IPS-18c (cell line): Measurements from ENCODE around the gene FBXL17.

Experiments
- H3K4me3 ChIP-seq: 2 replicates; pipeline ENCODE4 v1.7.0; 2013; ENCODE audit warnings: low read depth, mild to moderate bottlenecking, low read length, moderate library complexity; ENCODE audit not compliant: insufficient read depth
- H3K9me3 ChIP-seq: one replicate; pipeline ENCODE4 v1.6.1; 2013; ENCODE audit warnings: mild to moderate bottlenecking, low read length, moderate library complexity; ENCODE audit not compliant: control insufficient read depth, insufficient read depth

The FBXL17 gene

GRCh38 chr5:107949688-107950341, 432.1 kb downstream of the FBXL17 start:
- no peak overlapping the region for H3K4me3 ChIP-seq
- no peaks in the 10 kb centered on the region for H3K9me3 ChIP-seq

- no peak overlapping the region for H3K4me3 ChIP-seq
- H3K9me3 ChIP-seq = no peaks in the 10 kb centered on the region
These were observed 433.5 kb downstream of the FBXL17 start for GRCh38 chr5:107948377-107948776.

GRCh38 chr5:107945061-107945460, 436.8 kb downstream of the FBXL17 start:
- no peak overlapping the region for H3K4me3 ChIP-seq
- no peaks in the 10 kb centered on the region for H3K9me3 ChIP-seq

- no peaks in the 10 kb centered on the region for H3K9me3 ChIP-seq
- no peak overlapping the region for H3K4me3 ChIP-seq
These were observed 438.0 kb downstream of the FBXL17 start for GRCh38 chr5:107943923-107944322.

- no peak overlapping the region for H3K4me3 ChIP-seq
- no peaks in the 10 kb centered on the region for H3K9me3 ChIP-seq
These were observed 440.9 kb downstream of the FBXL17 start for GRCh38 chr5:107941036-107941435.

- Histone ChIP-seq H3K4me3 (no peak overlapping the region), H3K9me3 (no peaks in the 10 kb centered on the region)
These were observed 444.1 kb downstream of the FBXL17 start for GRCh38 chr5:107937651-107938355.

GRCh38 chr5:107937204-107937603, 444.7 kb downstream of the FBXL17 start:
- no peak overlapping the region for H3K4me3 ChIP-seq

GRCh38 chr5:107936515-107936914, 445.4 kb downstream of the FBXL17 start:
- no peaks in the 10 kb centered on the region for H3K9me3 ChIP-seq
- H3K4me3 ChIP-seq = no peak overlapping the region

More at GRCh38 chr5:107937204-107937603, 444.7 kb downstream of the FBXL17 start:
- H3K9me3 ChIP-seq = no peaks in the 10 kb centered on the region

- Histone ChIP-seq H3K9me3 (no peaks in the 10 kb centered on the region), H3K4me3 (no peak overlapping the region)
These were observed 446.3 kb downstream of the FBXL17 start for GRCh38 chr5:107935645-107936044.

GRCh38 chr5:107933326-107933725, 448.6 kb downstream of the FBXL17 start:
- Histone ChIP-seq H3K9me3 (no peaks in the 10 kb centered on the region), H3K4me3 (no peak overlapping the region)

GRCh38 chr5:107930891-107931290, 451.0 kb downstream of the FBXL17 start:
- no peaks in the 10 kb centered on the region for H3K9me3 ChIP-seq
- H3K4me3 ChIP-seq = no peak overlapping the region

- no peak overlapping the region for H3K4me3 ChIP-seq
- no peaks in the 10 kb centered on the region for H3K9me3 ChIP-seq
These were observed 451.8 kb downstream of the FBXL17 start for GRCh38 chr5:107930092-107930491.

GRCh38 chr5:107929080-107929479, 452.8 kb downstream of the FBXL17 start:
- Histone ChIP-seq H3K9me3 (no peaks in the 10 kb centered on the region), H3K4me3 (no peak overlapping the region)

- H3K9me3 ChIP-seq = no peaks in the 10 kb centered on the region
- H3K4me3 ChIP-seq = no peak overlapping the region
These were observed 455.8 kb downstream of the FBXL17 start for GRCh38 chr5:107926121-107926520.

GRCh38 chr5:107925200-107925599, 456.7 kb downstream of the FBXL17 start:
- no peak overlapping the region for H3K4me3 ChIP-seq
- H3K9me3 ChIP-seq = no peaks in the 10 kb centered on the region

- Histone ChIP-seq H3K4me3 (no peak overlapping the region), H3K9me3 (no peaks in the 10 kb centered on the region)
These were observed 461.9 kb downstream of the FBXL17 start for GRCh38 chr5:107919969-107920368.

- Histone ChIP-seq H3K9me3 (no peaks in the 10 kb centered on the region), H3K4me3 (no peak overlapping the region)
These were observed 462.5 kb downstream of the FBXL17 start for GRCh38 chr5:107919361-107919760.

- Histone ChIP-seq H3K4me3 (no peak overlapping the region), H3K9me3 (no peaks in the 10 kb centered on the region)
These were observed 463.9 kb downstream of the FBXL17 start for GRCh38 chr5:107917983-107918382.
